PC-3 (cell line): Measurements from ENCODE around the gene EPN2. TPM values are rescaled to one million over a fixed set of nuclear protein-coding genes. Genes with fewer than 3 reads are reported as not detected.

Experiments used
- ATAC-seq: fragments of 200-7000 bp; cut with Tn5 transposase; 2 replicates; pipeline ENCODE4 v1.9.1; 2020; ENCODE audit warnings: mild to moderate bottlenecking, moderate library complexity
- BruUV-seq: library from RNA; stranded (reverse); fragments of 400-500 nt; replicated peaks from 2 replicates; lab custom pipeline; 2021; lab: Mats Ljungman, UMichigan
- CTCF ChIA-PET: fragments of 300-600 bp; sonication (Branson Sonifier 250); formaldehyde crosslinking; loops from one replicate; lab custom pipeline; 2022; ENCODE audit warnings: antibody characterized with exemption; lab: Charles Lee
- POLR2A ChIA-PET: fragments of 300-600 bp; sonication (Branson Sonifier 250); formaldehyde crosslinking; loops from one replicate; lab custom pipeline; 2022; ENCODE audit warnings: antibody characterized with exemption; ENCODE audit not compliant: unreplicated experiment; lab: Charles Lee
- DNase-seq: peaks from one replicate; pipeline ENCODE4 v3.0.0-alpha.2; 2015
- H2AFZ ChIP-seq: fragments of 300-600 bp; sonication (generic); 2 replicates; pipeline ENCODE4 v1.6.0; 2016; ENCODE audit warnings: antibody characterized with exemption, low read length
- H3F3A ChIP-seq: fragments of 300-600 bp; sonication (generic); one replicate; pipeline ENCODE4 v1.6.0; 2017; ENCODE audit warnings: antibody characterized with exemption, low read length, control low read depth, mild to moderate bottlenecking; ENCODE audit not compliant: unreplicated experiment
- H3K27ac ChIP-seq: fragments of 300-600 bp; sonication (generic); 2 replicates; pipeline ENCODE4 v1.5.1; 2016; ENCODE audit warnings: mild to moderate bottlenecking, low read length
- H3K27me3 ChIP-seq: fragments of 300-600 bp; sonication (generic); 2 replicates; pipeline ENCODE4 v1.6.1; 2016; ENCODE audit warnings: low read length, mixed read lengths
- H3K36me3 ChIP-seq: fragments of 300-600 bp; sonication (generic); 2 replicates; pipeline ENCODE4 v1.6.1; 2016; ENCODE audit warnings: low read depth, mixed run types, low read length, mixed read lengths
- H3K4me1 ChIP-seq: fragments of 300-600 bp; sonication (generic); 2 replicates; pipeline ENCODE4 v1.5.1; 2016; ENCODE audit warnings: low read length; ENCODE audit not compliant: insufficient read depth
- H3K4me2 ChIP-seq: fragments of 300-600 bp; sonication (generic); 2 replicates; pipeline ENCODE4 v1.6.0; 2016; ENCODE audit warnings: low read length
- H3K4me3 ChIP-seq: fragments of 300-600 bp; sonication (generic); 2 replicates; pipeline ENCODE4 v1.5.1; 2016; ENCODE audit warnings: mild to moderate bottlenecking, low read length, mixed read lengths
- H3K79me2 ChIP-seq: fragments of 300-600 bp; sonication (generic); 2 replicates; pipeline ENCODE4 v1.6.1; 2017; ENCODE audit warnings: low read length, mixed read lengths
- H3K9ac ChIP-seq: fragments of 300-600 bp; sonication (generic); 2 replicates; pipeline ENCODE4 v1.6.0; 2016; ENCODE audit warnings: mild to moderate bottlenecking, low read length
- H3K9me2 ChIP-seq: fragments of 300-600 bp; sonication (generic); replicated peaks from 2 replicates; pipeline ENCODE4 v1.6.1; 2016; ENCODE audit warnings: mixed run types, low read length, mixed read lengths
- H3K9me3 ChIP-seq: fragments of 300-600 bp; sonication (generic); 2 replicates; pipeline ENCODE4 v1.6.1; 2016; ENCODE audit warnings: low read length, mixed read lengths
- H4K20me1 ChIP-seq: fragments of 300-600 bp; sonication (generic); 2 replicates; pipeline ENCODE4 v1.6.1; 2016; ENCODE audit warnings: low read length, mixed read lengths
- EZH2 ChIP-seq: fragments of 300-600 bp; sonication (generic); IDR thresholded peaks from one replicate; pipeline ENCODE4 v1.6.1; 2017; ENCODE audit warnings: antibody characterized with exemption, mild to moderate bottlenecking, low read length; ENCODE audit not compliant: unreplicated experiment
- EZH2phosphoT487 ChIP-seq: fragments of 300-600 bp; sonication (generic); IDR thresholded peaks from 2 replicates; pipeline ENCODE4 v1.6.1; 2018; ENCODE audit warnings: mild to moderate bottlenecking, antibody characterized with exemption, low read length, borderline replicate concordance
- intact Hi-C: fragments of 100-400 bp; cut with micrococcal nuclease; formaldehyde crosslinking; loops from 2 replicates; pipeline ENCODE4 v1.9.0; 2023
- total RNA-seq: library from RNA; depleted of rRNA; stranded (reverse); fragments of >200 nt; gene quantifications from 2 replicates; pipeline ENCODE4 v1.2.3, GENCODE V29; 2014
- TF ChIP-seq, protein P1 (sequence below): fragments of 300-600 bp; sonication (generic); conservative IDR thresholded peaks from 2 replicates; pipeline ENCODE4 v1.5.1; 2017; ENCODE audit warnings: antibody characterized with exemption, low read depth, mild to moderate bottlenecking, low read length

EPN2 gene
- total RNA-seq, 1 experiment from 2014 or later: 46.4 TPM

DNA sequence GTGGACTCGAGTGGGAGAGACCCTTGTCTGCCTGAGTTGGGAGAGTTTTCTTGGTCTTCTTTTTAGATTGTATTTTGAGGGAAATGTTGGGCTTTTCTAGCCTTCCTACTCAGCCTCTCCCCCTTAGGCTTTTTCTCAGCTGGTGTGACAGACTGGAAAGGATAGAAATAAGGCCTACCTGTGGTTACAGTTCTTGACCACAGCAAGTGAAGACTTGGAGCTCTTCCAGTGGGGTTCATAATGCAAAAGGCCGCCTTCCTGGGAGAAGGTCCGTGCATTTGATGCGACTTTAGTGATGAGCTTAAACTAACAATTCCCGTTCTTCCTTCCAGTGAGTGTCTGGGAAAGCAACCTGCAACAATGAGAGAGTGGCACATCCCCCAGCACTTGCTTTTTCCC is 68.6 kb downstream of the EPN2 start:
- TF ChIP-seq EZH2 (no peak), EZH2phosphoT487 (no peak)
- TF ChIP-seq, protein P1, sequence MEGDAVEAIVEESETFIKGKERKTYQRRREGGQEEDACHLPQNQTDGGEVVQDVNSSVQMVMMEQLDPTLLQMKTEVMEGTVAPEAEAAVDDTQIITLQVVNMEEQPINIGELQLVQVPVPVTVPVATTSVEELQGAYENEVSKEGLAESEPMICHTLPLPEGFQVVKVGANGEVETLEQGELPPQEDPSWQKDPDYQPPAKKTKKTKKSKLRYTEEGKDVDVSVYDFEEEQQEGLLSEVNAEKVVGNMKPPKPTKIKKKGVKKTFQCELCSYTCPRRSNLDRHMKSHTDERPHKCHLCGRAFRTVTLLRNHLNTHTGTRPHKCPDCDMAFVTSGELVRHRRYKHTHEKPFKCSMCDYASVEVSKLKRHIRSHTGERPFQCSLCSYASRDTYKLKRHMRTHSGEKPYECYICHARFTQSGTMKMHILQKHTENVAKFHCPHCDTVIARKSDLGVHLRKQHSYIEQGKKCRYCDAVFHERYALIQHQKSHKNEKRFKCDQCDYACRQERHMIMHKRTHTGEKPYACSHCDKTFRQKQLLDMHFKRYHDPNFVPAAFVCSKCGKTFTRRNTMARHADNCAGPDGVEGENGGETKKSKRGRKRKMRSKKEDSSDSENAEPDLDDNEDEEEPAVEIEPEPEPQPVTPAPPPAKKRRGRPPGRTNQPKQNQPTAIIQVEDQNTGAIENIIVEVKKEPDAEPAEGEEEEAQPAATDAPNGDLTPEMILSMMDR: no peak
- DNase-seq (no peak), ATAC-seq (no peak)
- intact Hi-C loops: no loop called here
- Histone ChIP-seq H3K9ac (no peak overlapping the region), H3K9me2 (no peaks in the 10 kb centered on the region), H3K4me2 (no peak overlapping the region), H3K79me2 (no peaks in the 10 kb centered on the region), H4K20me1 (no peaks in the 10 kb centered on the region), H3K36me3 (no peaks in the 10 kb centered on the region; the same call in 1 of the 2 replicates), H3K4me1 (no peaks in the 10 kb centered on the region), H2AFZ (no peak overlapping the region), H3F3A (no peaks in the 10 kb centered on the region), H3K27ac (no peak overlapping the region), H3K9me3 (no peaks in the 10 kb centered on the region), H3K27me3 (no peaks in the 10 kb centered on the region), H3K4me3 (no peak overlapping the region)
- BruUV-seq: no TSS peak
- POLR2A ChIA-PET: no interaction called here
- CTCF ChIA-PET: no interaction called here

DNA sequence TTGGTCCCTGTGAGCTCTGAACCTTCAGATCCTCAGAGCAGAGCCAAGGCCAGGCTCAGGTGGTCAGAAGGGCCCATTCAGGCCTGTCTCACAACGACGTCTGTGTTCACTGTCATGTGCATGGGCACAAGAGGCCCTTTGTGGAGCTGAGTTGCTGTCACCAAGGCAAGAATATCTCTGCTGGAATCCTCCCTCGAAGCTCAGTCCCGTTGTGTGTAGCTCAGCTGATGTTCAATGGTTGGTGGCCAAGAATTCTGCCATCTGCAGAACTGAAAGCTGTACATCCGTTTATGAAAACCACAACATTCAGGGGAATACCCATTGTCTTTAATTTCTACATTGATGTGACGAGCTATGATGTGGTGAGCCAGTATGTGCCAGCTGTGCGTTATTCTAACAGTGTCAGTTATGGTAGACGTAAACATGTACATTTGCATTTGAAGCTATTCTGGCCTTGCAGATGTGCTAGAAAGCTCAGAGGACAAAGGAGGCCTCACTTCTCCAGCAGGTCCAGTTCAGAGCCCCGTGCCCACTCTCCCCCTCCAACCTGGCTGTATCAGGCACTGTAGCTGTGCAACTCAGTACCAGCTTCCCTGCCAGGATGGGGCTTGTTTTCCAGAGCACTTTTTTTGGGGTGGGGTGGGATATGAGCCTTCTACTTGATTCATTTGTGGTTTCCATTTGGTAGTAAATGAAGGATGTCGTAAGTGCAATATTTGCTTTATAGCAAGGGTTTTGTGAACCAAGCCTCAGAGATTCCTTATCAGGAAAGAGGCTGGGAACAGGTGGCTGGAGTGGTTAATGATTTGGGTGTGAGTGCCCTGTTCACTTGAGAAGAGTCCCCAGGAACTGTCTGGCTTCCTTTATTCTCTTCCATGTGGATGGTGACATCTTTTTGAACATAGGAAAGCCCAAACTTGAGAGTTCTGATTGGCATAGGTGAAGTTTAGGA is 69.3 kb downstream of the EPN2 start:
- ATAC-seq (no peak), DNase-seq (no peak)
- TF ChIP-seq, protein P1: no peak
- TF ChIP-seq EZH2phosphoT487 (no peak), EZH2 (no peak)
- Histone ChIP-seq H3F3A (no peaks in the 10 kb centered on the region), H3K27ac (no peak overlapping the region), H4K20me1 (no peaks in the 10 kb centered on the region), H3K4me1 (no peaks in the 10 kb centered on the region), H3K27me3 (no peaks in the 10 kb centered on the region), H3K36me3 (peaks cover under 1% of the 10 kb centered on the region; the same call in 1 of the 2 replicates), H2AFZ (no peak overlapping the region), H3K79me2 (no peaks in the 10 kb centered on the region), H3K4me2 (no peak overlapping the region), H3K9me2 (no peaks in the 10 kb centered on the region), H3K4me3 (no peak overlapping the region), H3K9ac (no peak overlapping the region), H3K9me3 (no peaks in the 10 kb centered on the region)
- ChIA-PET POLR2A (interaction anchor here (0.5 kb wide), 1 partner anchor 51 kb away, joined by 3 read pairs; no protein-coding TSS in a partner anchor), CTCF (no interaction called here)
- intact Hi-C loops: no loop called here
- BruUV-seq: no TSS peak

DNA sequence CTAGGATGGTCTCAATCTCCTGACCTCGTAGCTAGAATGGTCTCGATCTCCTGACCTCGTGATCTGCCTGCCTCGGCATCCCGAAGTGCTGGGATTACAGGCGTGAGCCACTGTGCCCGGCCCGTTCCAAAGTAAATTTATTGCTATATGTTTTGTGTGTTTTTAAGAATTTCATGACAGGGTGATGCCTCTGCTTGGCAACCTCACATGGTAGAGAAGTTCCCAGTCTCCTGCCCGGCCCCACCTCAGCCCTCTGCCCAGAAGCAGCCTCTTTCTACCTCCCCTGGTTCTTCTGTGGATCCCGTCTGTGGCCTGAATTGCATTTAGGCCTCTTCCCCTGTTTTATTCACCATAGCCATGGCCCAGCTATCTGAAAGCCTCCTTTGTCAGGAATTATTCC is 70.4 kb downstream of the EPN2 start:
- no peak overlapping the region for H2AFZ ChIP-seq
- TF ChIP-seq, protein P1: no peak
- TF ChIP-seq EZH2 (no peak), EZH2phosphoT487 (no peak)
- H3K4me3 ChIP-seq: no peak overlapping the region
- no TSS peak for BruUV-seq
- no peaks in the 10 kb centered on the region for H3K27me3 ChIP-seq
- POLR2A ChIA-PET: no interaction called here
- no peak for ATAC-seq
- no peak overlapping the region for H3K27ac ChIP-seq
- no peaks in the 10 kb centered on the region for H3K79me2 ChIP-seq
- H3K36me3 ChIP-seq: peaks cover 11% of the 10 kb centered on the region; the same call in 1 of the 2 replicates
- CTCF ChIA-PET: no interaction called here
- H3K4me2 ChIP-seq: no peak overlapping the region
- no peaks in the 10 kb centered on the region for H4K20me1 ChIP-seq
- no peaks in the 10 kb centered on the region for H3K9me3 ChIP-seq
- H3F3A ChIP-seq: no peaks in the 10 kb centered on the region
- no peaks in the 10 kb centered on the region for H3K9me2 ChIP-seq
- intact Hi-C loops: no loop called here
- H3K4me1 ChIP-seq: no peaks in the 10 kb centered on the region
- no peak overlapping the region for H3K9ac ChIP-seq
- DNase-seq: no peak
